PC-9 (cell line): ENCODE measurements around the gene BCAS3.

Source experiments
- EZH2 ChIP-seq: fragments of 200-600 bp; sonication (generic); IDR thresholded peaks from 2 replicates; pipeline ENCODE4 v1.8.0; 2017; ENCODE audit warnings: antibody characterized with exemption, low read depth
- TF ChIP-seq, protein P1 (sequence below): fragments of 200-600 bp; sonication (generic); conservative IDR thresholded peaks from 2 replicates; pipeline ENCODE4 v1.6.1; 2017; ENCODE audit warnings: mixed run types, antibody characterized with exemption, mild to moderate bottlenecking, moderate library complexity

DNA sequence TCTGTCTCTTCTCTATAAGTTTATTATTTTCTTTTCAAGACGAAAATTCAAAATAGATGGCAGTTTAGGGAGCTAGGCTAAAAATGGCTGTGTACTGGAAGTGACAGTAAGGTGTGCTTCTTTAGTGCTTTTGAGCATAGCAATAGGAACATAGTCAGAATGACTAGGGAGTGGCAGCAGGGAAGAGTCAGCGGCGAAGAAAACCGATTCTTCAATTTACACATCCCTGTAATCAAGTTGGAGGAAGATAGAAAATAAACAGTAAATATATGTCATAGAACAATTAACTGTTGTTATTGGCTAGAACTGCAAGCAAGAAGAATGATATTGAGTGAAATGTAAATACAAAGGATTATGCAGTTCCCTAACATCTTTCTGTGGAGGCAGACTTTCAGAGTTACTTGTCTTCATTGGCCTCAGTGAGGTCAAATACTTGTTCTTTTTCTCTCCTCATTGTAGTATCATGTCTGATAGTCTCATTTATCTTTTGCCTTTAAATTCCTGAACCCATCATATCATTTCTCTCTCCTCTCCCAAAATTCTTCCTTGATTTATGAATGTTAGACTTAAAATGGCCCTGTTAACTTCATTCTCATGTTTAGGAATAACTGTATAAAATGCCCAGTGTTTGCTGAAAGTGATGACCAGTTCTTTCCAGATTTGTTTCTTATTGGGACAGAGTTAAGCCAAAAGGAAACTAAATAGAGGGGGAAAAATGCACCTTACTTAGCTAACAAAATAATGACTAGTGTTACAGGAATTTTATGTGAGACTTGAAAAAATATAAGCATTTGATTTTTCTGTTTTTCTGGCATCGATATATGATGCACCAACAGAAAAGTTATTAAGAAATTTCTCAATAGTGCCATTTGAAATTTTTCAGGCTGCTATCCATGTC, 211.4 kb downstream of the BCAS3 start:
- TF ChIP-seq, protein P1, sequence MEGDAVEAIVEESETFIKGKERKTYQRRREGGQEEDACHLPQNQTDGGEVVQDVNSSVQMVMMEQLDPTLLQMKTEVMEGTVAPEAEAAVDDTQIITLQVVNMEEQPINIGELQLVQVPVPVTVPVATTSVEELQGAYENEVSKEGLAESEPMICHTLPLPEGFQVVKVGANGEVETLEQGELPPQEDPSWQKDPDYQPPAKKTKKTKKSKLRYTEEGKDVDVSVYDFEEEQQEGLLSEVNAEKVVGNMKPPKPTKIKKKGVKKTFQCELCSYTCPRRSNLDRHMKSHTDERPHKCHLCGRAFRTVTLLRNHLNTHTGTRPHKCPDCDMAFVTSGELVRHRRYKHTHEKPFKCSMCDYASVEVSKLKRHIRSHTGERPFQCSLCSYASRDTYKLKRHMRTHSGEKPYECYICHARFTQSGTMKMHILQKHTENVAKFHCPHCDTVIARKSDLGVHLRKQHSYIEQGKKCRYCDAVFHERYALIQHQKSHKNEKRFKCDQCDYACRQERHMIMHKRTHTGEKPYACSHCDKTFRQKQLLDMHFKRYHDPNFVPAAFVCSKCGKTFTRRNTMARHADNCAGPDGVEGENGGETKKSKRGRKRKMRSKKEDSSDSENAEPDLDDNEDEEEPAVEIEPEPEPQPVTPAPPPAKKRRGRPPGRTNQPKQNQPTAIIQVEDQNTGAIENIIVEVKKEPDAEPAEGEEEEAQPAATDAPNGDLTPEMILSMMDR, result no peak
- no peak for TF ChIP-seq EZH2
